ENCODE data around the gene FBXW7.
A peak's percentile ranks its signal among the peaks of the same experiment; 100 is the strongest.

FBXW7 gene

GRCh38 chr4:152509595-152510225, 26.2 kb downstream of the FBXW7 start:
- no peak for DNase-seq

GRCh38 chr4:152508818-152509217, 27.1 kb downstream of the FBXW7 start:
- no peak for DNase-seq

DNA sequence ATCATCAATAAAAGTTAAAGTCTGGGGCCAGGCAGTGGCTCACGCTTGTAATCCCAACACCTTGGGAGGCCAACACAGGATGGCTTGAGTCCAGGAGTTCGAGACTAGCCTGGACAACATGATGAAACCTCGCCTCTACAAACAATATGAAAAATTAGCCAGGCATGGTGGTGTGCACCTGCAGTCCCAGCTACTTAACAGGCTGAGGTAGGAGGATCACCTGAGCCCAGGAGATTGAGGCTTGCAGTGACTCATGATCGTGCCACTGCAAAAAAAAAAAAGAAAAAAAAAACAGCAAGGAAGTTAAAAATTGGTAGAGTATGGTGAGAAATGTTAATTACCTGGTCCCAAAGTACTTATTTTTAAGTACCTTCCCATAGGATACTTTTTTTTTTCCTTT, 27.5 kb downstream of the FBXW7 start:
- no peak for DNase-seq

- DNase-seq = no peak
Observed at GRCh38 chr4:152503653-152504290, 32.1 kb downstream of the FBXW7 start.

GRCh38 chr4:152501846-152502536, 33.9 kb downstream of the FBXW7 start:
- DNase-seq = no peak

DNA sequence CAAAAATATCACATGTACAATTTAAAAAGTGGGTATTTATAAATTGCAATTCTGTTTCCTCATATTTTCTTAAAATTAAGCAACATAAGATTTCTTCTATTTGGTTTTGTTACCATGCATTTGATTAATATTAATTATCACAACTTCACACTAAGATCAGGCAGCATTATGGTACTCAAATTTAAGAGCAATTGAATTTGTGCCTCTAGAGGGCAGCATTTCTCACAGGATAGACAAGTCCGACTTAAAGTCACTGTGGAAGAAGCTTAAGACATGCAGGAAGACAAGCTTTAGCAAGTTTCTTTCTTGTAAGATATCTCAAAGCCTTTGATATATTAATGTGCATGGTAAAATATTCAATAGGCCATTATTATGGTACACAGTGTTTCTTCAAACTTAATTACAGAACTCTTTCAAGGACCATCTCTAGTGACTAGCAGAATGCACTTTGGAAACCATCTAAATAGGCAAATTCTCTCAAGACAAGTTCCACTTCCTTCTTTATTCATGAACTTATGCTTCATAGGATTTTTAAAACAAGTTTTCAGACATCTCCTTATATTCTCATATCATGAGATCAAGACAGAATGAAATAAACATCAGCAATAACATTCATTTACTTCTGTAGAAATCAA, 35.0 kb downstream of the FBXW7 start:
- DNase-seq = peak in 1 of 2 experiments; percentile 41

DNA sequence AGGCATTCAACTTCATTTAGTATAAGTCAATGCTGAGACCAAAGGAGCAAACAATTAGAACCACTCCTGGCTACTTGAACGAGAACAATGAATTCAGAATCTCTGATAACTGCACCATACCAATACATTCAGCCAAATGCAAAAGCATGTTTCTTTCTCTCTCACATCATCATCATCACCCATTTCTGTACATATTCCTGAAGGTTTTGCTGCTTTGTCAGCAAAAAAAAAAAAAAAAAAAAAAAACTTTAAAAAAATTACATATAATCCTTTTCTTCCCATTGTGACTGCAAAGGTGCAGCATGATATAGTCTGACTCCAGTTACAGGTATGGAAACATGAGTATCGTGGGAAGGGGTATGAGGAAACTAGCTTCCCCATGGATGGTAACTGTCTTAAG, 35.6 kb downstream of the FBXW7 start:
- no peak for DNase-seq

- DNase-seq = no peak
Observed at GRCh38 chr4:152499344-152499743, 36.5 kb downstream of the FBXW7 start.

DNA sequence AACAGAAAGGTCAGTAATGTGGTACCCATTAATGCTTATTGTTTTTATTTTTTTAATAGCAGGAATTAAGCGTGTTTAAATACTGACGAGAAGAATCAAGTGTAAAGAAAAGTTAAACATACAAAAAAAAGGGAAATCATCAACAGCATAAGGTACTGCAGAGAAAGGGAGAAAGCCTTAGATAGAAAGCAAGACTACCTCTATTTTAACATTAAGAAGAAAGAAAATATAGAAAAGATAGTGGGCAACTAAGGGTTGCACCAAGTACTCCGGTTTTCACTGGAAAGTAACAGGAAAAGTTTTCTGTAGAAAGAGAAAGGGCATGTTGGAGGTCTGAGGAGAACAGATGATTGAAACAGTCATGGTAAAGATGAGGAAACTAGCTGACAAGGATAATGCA, 41.9 kb downstream of the FBXW7 start:
- no peak for DNase-seq

- no peak for DNase-seq
Observed at GRCh38 chr4:152488246-152488645, 47.6 kb downstream of the FBXW7 start.

DNA sequence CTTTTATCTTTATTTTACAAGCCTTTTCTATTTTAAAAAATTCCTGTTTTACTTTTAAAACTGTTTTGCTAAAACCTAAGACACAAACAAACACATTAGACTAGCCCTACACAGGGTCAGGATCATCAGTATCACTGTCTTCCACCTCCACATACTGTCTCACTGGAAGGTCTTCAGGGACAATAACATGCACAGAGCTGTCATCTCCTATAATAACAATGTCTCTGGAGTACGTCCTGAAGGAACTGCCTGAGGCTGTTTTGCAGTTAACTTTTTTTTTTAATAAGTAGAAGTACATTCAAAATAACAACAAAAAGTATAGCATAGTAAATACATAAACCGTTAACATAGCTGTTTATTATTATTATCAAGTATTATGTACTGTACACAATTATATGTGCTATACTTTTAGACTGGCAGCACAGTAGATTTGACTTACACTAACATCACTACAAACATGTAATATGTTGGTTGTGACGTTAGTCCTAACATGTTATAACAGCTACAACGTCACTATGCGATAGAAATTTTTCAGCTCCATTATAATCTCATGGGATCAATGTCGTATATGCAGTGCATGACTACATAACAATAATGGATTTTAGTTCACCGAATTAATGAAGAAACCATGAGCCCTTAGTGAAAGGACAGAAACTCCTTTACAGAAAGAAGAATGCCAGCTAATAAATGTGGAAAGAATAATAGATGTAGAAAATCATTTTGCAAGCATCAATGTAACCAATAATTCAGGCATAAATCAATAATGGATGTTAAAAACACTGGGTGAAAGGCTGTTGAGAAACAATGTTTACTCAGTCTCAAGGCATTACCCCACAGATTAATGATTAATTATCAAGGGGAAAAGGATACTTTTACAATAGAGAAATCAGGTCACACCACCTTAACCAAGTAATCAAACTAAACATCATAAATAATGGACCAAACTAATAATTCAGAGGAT, 49.2 kb downstream of the FBXW7 start:
- DNase-seq = no peak

GRCh38 chr4:152485726-152486276, 50.1 kb downstream of the FBXW7 start:
- DNase-seq = no peak

DNA sequence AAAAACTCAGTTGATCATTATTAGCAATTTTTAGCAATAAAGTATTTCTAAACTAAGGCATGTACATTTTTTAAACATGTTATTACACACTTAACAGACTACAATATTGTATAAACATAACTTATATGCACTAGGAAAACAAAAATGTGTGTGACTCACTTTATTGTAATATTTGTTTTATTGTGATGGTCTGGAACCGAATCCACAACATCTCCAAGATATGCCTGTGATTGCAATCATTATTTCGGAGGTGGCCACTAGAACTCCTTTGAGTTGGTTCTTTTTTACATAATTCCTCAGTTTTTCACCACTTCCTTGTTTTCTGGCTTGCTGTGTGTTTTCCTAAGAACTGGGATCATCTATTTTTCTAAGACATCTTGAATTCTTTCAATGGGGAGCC, 53.7 kb downstream of the FBXW7 start:
- no peak for DNase-seq

DNA sequence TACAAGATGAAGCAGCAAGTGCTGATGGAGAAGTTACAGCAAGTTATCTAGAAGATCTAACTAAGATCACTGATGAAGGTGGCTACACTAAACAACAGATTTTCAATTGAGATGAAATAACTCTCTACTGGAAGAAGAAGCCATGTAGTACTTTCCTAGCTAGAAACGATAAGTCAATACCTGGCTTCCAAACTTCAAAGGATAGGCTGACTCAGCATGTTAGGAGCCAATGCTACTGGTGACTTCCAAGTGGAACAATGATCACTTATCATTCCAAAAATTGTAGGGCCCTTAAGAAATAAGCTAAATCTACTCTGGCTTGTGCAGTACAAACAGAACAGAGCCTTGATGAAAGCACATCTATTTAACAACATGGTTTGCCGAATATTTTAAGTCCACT, 55.0 kb downstream of the FBXW7 start:
- DNase-seq = no peak

- DNase-seq = no peak
Observed at GRCh38 chr4:152480326-152480725, 55.6 kb downstream of the FBXW7 start.

DNA sequence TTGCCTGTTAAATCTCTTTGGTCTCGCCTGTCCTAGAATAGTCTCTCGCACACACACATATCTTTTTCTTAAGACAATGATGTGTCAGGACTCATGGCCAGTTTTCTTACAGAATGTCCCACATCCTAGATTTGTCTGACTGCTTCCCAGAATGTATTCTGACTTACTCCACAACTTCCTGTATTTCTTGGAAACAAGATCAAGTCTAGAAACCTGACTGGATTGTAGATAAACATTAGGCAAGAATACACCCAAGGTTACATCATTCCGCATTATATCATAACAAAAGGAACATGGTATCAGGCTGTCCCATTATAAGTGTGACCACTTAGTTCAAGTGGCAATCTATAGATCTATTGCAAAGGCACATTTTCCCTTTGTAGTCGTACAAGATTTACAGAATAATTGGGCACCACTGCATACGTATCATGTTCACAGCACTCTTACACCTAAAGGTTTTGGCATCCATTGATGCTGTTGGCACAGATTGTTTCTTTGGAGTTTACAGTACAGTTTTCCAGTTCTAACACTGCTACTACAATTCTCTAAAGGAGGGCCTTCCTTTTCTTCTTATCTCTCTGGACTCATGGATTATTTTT, 56.4 kb downstream of the FBXW7 start:
- no peak for DNase-seq

- no peak for DNase-seq
Observed at GRCh38 chr4:152478461-152479237, 57.2 kb downstream of the FBXW7 start.

DNA sequence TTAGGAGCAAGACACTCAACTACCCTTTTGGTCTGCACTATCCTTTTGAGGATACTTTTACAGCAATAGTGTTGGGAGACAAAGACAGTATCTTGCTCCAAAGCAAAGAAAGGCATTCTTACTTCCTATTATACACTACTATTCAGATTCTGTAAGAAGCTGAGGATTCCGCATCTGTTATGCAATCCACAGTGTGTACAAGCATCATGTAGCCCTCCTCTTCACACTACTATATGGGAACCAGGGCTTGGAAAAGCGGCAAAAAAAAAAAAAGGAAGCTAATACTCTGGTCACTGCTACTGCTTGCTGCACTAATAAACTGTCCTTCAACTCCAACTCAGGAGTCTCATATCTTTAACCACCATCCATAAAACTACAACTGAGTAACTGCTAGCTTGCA, 59.1 kb downstream of the FBXW7 start:
- no peak for DNase-seq

DNA sequence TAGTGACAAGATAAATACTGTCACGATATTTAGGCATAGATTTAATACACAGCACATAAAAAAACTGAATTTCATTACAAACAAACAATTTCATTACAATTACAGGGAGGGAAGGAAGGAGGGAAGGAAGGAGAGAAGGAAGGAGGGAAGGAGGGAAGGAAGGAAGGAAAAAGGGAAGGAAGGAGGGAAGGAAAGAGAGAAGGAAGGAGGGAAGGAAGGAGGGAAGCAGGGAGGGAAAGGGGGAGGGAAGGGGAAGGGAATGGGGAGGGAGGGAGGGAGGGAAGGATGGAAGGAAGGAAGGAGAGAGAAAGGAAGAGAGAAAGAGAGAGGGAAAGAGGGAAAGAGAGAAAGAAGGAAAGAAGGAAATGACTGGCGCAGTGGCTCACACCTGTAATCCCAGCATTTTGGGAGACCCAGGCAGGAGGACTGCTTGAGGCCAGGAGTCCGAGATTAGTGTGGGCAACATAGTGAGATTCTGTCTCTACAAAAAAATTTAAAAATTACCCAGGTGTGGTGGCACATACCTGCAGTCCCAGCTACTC, 64.6 kb downstream of the FBXW7 start:
- no peak for DNase-seq

GRCh38 chr4:152468408-152468807, 67.5 kb downstream of the FBXW7 start:
- no peak for DNase-seq

- no peak for DNase-seq
Observed at GRCh38 chr4:152467101-152467500, 68.8 kb downstream of the FBXW7 start.
